ENCODE measurements around the gene EVC2.

DNA sequence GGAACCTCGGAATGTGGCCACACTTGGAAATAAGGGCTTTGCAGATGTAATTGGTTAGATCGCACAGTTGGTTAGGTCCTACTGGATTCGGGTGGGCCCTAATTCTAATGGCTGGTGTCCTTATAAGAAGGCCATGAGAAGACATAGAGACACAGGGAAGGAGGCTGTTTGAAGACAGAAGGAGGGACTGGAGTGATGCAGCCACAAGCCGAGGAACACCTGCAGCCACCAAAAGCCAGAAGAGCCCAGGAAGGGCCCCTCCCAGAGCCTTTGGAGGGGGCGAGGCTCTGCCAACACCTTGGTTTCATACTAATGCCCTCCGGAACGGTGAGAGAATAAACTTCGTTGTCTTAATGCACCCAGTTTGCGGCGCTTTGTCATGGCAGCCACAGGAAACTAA lies 49.6 kb upstream of the EVC2 start:
- TF ChIP-seq POLR2A (IDR thresholded peaks at IDR 0.05), result no peak
- TF ChIP-seq, protein P1, sequence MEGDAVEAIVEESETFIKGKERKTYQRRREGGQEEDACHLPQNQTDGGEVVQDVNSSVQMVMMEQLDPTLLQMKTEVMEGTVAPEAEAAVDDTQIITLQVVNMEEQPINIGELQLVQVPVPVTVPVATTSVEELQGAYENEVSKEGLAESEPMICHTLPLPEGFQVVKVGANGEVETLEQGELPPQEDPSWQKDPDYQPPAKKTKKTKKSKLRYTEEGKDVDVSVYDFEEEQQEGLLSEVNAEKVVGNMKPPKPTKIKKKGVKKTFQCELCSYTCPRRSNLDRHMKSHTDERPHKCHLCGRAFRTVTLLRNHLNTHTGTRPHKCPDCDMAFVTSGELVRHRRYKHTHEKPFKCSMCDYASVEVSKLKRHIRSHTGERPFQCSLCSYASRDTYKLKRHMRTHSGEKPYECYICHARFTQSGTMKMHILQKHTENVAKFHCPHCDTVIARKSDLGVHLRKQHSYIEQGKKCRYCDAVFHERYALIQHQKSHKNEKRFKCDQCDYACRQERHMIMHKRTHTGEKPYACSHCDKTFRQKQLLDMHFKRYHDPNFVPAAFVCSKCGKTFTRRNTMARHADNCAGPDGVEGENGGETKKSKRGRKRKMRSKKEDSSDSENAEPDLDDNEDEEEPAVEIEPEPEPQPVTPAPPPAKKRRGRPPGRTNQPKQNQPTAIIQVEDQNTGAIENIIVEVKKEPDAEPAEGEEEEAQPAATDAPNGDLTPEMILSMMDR (IDR thresholded peaks at IDR 0.05), result no peak
